AML-193 (cell line): Measurements from ENCODE around the gene PTER.

ENCODE experiments used
- DNase-seq, 2 experiments: peaks; one replicate each; lab custom pipeline; 2025; lab: John Stamatoyannopoulos, UW

PTER gene

DNA sequence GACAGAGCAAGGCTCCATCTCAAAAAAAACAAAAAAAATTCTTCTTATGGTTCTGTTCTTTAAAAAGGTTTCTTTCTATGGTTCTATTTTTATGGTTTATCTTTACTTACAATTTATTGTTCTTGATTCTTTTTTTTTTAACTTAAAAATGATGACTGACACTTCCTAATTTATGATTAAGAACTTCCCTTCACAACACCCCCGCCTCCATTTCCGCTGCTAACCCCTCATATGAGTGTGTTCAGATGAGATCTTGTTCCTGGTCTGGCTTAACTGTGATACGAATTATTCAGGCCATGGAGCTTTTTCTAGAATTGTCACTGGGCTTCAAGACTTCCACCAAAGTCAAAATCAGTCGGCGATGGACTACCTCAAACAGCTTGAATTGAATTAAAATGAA, 33.9 kb downstream of the PTER start:
- DNase-seq, result no peak

DNA sequence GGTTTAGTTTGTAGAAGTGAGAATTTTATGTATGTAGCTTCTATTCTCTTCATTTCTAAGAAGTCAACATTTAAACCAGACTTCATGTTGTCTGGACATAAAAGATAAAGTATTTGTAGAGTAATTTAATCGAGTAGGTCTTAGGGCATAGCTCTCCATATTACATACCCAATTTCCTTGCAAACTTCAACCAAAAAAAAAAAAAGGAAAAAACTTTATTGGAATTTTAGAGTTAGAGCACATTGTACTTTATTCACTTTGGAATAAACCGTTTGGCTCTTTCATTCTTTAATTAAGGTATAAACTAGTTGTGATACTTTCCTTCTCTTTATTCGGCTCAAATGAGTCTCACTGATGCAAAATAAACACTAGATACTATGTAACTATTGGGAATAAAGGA, 36.0 kb downstream of the PTER start:
- DNase-seq, result no peak

DNA sequence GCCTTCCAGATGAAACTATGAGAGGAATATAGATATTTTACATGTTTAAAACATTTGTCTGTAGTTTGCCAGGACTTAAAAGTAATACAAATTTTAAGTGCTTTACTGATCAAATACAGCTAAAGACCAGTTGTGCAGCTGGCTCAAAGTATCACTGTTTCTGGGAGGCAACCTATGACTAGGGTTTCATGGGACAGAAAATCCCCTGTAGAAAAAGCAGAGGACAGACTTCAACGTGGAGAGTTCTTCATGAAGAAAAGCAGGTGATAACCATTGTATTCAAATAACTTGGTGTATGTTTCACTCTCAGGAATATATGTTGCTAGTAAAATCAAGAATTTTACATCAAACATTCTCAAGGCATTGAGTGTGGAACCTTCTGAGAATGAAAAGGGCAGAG, 40.9 kb downstream of the PTER start:
- no peak for DNase-seq

DNA sequence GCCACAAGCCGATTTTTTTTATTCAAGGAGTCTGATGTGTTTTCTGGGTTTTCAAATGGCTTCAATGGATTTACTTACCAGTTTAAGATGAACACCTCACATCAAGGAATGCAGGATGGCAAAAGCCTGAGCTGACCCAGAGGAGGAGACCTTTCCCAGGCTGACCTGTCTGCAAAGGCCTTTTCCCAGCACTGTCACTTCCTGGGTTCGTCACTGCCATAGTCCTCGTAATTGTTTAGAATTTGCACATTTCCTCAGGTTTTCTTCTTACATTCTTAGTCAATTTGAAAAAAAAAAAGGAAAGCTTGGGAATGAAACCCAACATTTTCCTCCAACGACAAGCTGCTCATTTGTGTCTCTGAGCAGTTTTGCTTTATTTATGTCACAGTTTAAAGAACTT, 42.0 kb downstream of the PTER start:
- no peak for DNase-seq

DNA sequence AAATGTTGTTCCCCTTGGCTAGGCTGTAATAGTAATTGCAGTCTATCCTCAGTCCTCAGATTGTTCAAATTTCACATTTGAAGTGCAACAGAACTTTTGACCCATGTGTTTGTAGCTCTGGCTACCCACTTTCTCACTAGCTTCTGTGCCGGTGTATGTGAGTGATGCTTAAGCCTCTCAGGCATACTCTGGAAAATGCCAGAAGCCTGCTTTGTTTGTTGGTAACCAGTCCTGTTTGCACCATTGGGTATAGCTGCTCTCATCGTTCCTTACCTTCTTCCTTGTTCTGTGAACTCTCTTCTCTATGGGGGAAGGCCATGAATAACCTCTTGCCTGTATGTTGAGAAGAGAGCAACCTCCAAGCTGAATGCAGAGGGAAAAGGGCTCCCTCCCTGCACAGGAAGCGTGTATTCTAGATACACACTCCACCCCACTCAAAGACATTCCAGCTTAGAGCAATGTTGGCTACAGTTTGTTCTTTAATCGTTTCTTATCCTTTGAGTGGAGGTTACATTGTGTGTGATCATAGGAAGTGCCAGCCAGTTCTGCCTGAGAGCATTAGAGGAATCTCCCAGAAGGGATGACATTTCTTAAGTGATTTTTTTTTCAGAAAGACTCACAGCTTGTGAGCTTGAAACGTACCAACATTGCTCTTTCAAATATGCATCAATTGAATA, 44.4 kb downstream of the PTER start:
- no peak for DNase-seq

DNA sequence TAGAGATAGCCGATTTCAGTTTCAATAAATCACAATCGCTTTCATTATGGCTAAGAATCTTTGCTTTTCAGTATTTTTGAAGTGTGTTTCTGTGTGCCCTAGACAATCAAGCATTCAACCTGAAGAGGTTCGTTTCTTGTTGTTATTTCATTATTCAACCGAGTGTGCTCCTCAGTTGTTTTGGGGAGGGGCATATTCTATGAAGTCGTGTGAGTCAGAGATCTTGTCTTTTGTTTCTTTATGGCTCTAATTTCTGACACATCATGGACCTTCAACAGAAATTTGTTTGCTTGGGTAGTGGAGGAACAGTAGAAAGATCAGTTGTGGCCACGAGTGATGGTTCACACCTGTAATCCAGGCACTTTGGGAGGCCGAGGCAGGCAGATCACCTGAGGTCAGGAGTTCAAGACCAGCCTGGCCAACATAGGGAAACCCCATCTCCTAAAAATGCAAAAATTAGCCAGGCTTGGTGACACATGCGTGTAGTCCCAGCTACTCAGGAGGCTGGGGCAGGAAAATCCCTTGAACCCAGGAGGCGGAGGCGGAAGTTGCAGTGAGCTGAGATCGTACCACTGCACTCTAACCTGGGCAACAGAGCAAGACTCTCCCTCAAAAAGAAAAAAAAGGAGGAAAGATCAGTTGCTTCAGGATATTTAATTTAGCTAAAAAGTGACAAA, 46.6 kb downstream of the PTER start:
- DNase-seq, result no peak

DNA sequence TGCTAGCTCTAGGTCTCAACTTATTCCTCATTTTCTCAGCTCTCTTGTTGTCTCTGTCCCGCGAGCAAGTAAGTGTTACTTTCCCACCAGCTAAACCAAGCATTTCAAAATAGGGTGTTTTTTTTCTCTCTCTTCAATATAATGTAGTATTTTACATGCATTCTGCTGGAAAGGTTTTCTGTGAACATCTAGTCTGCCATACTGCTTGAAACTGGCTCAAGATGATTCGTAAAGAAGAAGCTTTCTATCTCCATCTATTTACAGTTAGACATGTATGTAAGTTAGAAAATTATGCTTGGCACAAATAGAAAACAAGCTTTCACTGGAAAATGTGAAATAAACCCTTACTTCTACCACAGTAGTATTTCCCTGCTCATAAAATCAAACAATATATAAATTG, 53.7 kb downstream of the PTER start:
- DNase-seq, result no peak

DNA sequence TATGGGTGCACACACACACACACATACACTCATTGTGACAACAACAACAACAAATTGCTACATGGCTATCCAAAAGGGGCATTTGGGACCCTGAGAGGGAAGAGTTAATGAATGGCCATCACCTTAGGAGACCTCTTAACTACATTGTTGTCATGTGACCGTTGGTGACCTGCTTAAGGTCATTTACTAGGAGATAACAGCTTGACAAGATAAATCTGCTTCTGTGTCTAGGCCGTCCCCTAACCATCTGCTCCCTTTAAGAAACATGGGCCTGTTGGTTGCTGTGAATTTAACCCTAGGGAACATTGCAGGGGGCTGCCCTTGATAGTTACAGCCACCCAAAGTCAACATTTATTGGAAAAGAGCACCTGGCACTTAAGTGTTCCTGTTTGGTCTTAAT, 55.1 kb downstream of the PTER start:
- no peak for DNase-seq

DNA sequence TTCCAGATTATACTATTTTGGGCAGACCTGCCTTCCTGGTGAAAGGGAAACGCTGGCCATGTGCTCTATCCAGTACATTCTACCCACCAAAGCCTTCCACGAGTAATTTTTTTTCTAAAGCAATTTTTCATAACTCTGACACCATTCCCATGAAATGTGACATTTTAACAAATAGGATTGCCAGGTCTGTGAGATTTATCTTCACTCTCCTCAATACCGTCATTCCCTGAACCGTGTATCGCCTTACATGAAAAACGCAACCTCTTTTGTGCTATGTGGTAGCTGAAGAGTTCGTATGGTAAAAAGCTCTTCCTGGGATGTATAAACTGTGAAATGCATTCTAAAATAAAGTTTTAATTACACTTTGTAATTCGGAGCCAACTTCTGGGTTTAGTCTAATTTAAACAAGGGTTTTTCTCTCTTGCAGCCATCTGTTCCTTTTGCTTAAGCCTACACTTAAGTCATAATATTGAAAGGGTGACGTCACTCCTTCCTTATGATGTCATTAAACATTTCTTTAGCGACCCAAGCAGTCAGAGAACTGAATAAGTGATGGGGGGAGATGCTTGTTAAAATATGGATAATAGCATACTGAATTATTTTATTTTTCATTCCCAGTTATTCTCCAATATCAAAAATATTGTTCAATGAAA, 57.2 kb downstream of the PTER start:
- no peak for DNase-seq

DNA sequence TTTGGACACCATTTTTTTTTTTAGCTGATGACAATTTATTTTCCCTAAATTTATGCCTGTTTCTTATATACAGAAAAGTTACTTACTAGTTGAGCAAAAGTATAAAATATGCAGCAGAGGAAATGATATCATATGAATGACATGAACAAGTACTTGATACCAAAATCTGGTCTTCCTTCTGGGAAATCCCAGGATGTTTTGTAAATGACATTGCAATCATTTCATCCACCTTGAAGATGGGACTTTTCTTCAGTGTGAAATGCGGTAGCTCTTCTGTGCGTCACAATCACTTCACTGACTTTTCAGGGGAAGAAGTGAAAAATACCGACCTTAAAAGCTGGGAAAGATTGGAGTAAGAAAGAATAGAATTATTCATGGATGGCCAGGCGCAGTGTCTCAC, 61.1 kb downstream of the PTER start:
- DNase-seq, result no peak

DNA sequence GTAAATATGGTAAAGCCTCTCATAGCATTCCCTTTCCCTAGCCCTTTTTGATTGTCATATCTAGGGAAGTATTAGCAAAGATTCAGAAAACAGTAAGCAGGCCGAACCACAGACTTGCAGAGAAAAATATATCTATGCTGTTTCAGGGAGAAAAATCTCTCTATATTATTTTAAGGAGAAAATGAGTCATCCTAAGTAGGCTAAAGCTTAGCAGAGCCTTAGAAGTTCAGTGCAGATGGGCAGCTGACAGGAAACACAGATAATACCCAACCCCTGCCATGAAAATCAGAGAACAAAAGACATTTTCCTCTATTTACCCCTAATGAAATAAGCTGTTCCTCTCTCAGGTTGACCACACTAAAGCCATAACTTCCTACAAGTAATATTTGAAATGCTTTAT, 68.4 kb downstream of the PTER start:
- no peak for DNase-seq

DNA sequence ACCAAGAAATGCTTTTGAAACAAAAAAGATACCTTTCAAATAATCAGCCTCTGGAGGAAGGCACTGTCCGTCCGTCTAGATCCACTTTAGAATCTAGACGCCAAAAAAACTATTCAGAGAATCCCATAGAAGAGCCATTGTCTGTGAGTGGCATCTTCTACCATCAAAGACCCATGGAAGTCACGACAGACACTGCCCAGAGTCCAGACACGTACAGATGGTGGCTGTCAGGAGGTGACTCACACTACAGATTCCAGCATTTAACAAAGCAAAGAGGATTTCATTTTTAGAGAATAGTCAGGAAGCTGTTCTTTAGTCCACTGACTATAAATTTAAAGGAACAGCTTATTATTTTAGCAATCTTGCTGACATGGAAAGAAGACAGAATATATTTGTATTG, 73.2 kb downstream of the PTER start:
- no peak for DNase-seq

DNA sequence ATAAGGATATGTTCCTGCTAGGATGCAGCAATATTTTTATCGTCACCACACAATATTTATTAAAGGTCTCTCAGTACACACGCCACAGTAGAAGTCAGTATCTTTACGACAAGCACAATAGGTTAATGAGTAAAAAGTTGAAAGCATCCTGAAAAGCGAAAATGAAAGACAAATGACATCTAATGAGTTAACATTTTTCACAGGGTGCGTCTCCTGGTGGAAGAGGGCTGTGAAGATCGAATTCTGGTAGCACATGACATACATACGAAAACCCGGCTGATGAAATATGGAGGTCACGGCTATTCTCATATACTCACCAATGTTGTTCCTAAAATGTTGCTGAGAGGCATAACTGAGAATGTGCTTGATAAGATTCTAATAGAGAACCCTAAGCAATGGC, 74.0 kb downstream of the PTER start:
- no peak for DNase-seq

DNA sequence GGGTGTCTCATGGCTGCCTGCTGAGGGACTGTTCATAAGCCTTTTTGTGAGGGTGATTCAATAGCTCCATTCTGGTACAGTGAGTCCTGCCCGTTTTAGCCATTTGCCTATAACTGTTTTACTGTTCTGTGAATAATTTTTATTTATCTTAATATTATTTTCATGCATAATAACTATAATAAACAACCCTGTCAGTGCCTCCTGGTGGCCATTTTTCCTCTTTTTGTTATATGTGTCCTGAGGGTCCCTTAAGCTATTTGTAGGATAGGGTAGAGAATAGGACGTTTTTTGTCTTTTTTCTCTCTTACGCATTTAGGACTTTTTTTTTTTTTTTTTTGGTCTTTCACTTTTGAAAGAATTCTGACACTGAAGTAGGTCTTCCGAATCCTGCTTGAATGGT, 82.0 kb downstream of the PTER start:
- DNase-seq, result no peak

DNA sequence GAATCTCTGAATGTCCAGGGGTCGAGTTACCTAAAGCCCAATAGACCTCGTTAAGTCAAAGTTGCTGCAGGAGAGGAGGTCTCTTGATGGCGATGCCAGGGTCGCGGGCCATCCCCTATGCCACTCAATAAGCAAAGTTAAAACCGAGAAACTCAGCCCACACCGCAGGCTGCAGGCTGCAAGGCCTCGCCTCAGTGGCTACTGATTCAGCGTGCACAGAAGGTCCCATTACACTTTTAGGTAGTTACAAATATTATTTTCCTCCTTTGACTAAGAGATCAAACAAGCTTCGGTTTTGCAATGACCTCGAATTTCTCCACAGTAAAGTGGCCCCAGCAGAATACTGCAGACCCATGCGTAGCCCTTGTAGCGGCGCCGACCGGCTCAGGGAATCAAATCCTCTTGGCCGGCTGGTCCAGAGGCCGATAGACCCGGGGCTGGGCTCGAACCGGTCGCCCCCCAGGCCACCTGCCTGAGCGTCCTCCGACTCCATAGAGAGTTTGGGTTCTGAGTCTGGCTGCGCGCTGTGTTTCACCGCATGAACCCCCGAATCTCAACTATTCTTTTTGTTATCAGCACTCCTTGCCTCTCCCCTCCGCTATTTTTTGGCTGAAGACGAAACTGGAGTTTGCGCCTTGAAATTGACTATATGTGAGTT, 82.6 kb downstream of the PTER start:
- DNase-seq, result no peak

DNA sequence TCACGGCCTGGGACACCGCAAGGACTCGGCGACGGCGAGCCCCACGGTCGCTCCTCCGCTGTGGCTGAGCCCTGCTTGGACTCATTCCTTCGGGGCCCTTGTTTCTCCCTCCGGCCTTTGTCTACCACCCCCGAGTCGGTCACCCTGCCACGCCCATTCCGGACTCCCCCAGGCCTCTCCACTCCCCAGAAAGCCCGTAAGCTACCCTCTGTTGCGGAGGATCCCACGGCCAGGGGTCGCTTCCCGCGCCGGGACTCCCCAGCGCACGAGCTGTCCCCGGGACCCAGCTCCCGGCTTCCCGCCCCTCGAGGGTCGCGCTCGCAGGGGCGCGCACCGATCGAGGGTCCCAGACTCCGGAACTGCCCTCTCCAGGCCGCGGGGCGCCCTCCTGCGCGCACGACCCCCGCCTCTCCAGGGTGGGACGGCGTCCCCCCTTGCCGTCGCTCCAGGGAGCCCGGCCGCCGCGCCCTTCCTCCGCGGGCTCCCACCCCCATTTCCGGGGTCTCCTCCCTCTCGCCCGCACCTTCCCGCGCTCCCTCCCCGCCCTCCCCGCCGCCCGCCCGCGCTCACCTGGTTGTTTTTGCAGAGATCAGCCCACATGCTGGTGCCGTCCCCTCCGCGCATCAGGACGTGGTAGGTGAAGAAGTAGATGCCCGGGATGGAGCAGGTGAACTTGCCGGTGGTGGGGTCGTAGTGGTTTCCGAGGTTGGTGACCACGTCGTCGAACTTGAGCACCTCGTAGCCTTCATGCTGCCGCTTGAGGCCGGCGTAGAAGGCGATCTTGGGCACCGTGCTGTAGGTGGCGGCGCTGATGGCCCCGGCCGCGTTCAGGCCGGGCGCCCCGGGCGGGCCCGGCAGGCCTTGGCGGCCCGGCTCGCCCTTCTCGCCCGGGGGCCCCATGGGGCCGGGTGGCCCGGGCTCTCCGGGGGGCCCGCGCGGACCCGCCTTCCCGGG, 83.4 kb downstream of the PTER start:
- DNase-seq, result no peak

DNA sequence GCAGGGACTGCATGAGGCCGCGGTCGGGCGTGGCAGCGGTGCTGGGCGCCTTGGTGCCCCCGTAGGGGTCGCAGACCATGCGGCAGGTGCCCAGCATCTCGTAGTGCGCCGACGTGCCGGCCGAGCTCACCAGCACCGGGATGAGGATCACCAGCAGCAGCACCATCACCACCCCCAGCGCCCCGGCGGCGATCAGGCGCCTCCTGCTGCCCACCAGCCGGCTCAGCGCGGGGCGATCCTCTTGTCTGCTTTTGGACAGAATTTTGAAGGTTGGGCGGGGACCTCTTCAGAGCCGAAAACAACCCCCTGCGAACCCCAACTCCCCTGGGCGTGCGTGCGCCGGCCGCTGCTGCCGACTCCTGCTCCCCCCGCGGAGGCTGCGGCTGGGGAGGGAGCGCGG, 84.1 kb downstream of the PTER start:
- DNase-seq, result no peak

DNA sequence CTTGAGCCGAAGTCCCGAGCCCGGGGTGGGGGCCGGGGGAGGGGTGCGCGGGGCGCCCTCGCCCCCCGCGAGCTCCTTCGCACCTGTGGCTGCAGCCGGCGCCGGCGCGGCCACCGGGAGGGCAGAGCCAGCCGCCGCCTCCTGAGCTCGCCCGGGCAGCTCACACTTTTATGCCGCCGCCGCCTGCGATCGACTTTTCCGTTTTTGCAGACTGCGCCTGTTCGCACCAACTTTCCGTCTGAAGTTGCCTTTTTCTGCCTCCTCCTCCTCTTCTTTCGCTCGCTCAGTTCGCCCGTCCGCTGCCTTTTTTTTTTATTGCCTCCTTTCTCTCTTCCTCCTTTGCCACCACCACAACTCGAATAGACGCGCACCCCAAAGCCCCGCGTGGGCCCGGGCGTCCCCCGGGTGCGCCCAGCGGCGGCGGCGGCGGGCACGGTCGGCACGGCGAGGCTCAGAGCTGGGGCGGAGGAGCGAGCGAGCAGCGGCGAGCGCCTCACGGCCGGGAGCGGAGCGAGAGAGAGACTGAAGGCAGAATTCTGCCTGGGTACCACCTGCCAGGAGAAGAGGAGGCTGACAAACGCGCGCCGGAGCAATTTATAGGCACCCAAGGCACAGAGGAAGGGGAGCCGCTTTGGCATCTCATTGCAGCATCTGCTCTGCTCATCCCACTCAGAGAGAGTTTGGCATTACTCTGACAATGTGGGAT, 84.7 kb downstream of the PTER start, which contains the start of gene C1QL3:
C1QL3 (minus strand) TSS at position 569 of the 706 bp plus-strand sequence. CDS start 814 bp downstream, outside the sequence.
- DNase-seq, result no peak

DNA sequence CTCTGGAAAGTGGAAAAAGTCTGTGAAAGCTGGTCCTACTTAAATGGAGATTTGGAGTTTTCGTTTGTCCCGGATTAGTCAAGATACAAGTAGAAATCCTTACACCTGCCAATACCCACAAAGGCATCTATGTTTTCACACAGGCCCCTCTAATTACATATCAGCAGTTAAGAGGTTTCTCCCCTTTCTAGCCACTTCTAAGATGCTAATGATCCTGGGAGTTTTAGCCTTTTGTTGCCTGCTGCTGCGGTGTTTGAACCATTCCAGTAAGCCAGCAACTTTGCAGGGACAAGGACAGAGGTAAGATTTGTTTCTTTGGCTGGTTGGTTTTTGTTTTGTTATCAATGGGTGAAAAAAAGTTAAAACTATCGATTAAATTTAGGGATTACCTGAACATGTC, 90.6 kb downstream of the PTER start:
- DNase-seq, result no peak

DNA sequence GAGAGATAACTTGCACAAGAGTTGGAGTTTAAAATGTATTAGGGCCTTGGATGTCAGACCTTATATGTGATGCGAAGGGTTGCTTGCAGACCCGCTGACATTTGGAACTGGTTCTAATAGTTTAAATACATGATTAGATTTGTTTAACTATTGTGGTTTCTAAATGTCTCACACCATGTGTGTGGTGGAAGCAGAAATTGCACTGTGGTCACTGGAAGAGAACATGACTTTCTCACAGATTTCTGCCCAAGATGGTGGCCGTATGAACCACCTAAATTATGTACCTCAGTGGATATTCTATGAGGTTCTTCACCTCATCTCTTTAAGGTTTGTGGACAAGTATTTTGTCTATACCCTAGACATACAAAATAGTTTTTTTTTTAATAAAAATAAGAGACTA, 93.0 kb downstream of the PTER start:
- DNase-seq, result no peak

DNA sequence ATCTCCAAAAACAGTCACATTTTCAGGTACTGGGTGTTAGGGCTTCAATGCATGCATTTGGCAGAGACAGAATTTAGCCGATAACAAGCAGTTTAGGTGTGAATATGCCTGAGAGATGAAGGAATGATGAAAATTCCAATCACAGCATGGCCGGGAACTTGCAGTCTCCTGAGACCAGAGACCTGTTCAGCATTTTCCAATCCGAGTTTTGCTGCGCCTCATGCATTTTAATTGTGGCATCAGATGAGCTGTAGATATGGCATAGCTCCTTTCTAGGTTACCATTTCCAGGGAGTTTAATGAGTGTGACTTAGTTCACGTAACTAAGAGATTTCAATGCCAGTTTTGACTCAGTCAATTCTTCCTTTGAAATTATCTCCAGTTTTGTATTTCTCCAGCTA, 99.3 kb downstream of the PTER start:
- DNase-seq, result no peak
